GM21515 (cell line): ENCODE data around the gene ZNF184.

Experiments
- ATAC-seq: cut with Tn5 transposase; IDR thresholded peaks from one replicate; pipeline ENCODE4 v1.9.1; 2021; ENCODE audit not compliant: unreplicated experiment

The ZNF184 gene

GRCh38 chr6:27472617-27473400 is at the start of gene ZNF184:
Gene ZNF184 (minus strand): TSS chr6:27473105. CDS start chr6:27472294, 811 bp downstream.
- peak; percentile 81 for ATAC-seq

- ATAC-seq = peak; percentile 59
Measured at GRCh38 chr6:27518881-27519795, 46.2 kb upstream of the ZNF184 start.

GRCh38 chr6:27517928-27518787 is 45.3 kb upstream of the ZNF184 start:
- peak; percentile 40 for ATAC-seq

DNA sequence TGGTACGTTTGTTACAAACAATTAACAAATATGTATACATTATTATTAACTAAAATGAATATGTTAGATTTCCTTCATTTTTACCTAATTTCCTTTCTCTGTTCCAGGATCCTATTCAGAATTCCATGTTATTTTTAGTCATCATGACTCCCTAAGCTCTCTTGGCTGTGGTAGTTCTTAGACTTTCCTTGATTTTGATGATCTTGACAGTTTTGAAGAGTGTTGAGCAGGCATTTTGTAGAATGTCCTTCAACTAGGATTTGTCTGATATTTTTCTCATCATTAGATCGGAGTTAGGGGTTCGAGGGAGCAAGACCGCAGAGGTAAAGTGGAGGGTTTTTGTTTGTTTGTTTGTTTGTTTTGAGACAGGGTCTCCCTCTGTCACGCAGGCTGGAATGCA is 44.3 kb upstream of the ZNF184 start:
- ATAC-seq = no peak

- no peak for ATAC-seq
Measured at GRCh38 chr6:27514906-27515495, 42.1 kb upstream of the ZNF184 start.

- no peak for ATAC-seq
Measured at GRCh38 chr6:27512525-27512924, 39.6 kb upstream of the ZNF184 start.

DNA sequence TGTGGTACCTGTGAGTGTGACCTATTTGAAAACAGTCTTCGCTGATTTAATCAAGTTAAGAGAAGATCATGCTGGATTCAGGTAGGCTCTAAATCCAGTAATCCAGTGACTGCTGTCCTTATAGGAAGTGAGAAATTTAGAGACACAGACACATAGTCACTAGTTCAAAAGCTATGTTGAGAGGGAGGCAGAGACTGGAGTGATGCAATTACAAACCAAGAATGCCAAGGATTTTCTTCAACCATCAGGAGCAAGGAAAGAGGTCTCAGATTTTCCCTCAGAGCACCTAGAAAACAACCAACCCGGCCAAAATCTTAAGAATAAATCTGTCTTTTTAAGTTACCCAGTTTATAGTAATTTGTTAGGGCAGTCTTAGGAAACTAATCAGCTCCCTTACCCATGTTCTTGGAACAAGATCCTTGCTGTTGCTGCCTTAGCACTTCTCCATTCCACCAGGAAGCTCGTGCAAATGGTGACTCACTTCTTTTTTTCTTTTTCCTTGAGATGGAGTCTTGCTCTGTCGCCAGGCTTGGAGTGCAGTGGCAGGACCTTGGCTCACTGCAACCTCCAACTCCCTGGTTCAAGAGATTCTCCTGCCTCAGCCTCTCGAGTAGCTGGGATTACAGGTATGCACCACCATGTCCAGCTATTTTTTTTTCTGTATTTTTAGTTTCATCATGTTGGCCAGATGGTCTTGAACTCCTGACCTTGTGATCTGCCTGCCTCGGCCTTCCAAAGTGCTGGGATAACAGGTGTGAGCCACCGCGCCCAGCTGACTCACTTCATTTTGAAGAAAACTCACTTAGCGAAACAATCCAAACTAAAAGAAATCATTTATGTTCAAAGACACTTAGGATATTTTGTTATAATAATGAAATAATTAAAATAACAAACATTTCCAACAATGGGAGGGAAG is 34.4 kb upstream of the ZNF184 start:
- no peak for ATAC-seq

DNA sequence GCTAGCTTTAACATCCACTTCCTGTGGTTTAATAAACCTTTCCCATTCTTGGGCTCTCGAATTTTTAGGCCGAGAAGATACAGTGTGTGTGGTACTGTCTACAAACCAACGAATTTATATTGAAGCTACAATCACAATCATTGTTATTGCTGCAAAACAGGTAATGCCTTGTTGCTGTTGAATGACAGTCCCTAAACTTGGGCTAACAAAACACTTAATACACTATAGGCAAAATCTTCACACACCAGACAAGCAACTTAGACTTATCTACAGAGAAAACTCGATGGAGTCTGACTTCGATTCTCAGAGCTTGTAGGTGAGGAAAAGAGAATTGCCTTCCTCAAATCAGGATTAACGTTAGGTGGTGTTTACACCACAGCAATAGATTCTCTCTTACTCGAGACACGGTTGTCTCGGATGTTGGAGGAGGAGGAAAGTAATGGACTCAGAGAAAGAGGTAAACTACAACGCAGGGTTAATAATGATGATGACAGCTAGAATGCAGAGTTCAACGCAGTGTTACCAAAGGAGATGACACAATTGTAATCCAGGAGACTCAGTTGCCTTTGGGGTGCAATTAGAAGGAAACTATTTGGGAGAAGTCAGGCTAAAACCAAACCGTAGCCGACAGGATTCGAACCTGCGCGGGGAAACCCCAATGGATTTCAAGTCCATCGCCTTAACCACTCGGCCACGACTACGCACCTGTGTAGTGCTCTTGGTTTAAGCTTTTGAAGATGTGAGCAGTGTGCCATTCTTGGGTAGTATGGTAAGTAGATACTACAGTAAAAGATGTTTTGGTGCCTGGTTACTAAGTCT is 32.5 kb upstream of the ZNF184 start:
- ATAC-seq = no peak

DNA sequence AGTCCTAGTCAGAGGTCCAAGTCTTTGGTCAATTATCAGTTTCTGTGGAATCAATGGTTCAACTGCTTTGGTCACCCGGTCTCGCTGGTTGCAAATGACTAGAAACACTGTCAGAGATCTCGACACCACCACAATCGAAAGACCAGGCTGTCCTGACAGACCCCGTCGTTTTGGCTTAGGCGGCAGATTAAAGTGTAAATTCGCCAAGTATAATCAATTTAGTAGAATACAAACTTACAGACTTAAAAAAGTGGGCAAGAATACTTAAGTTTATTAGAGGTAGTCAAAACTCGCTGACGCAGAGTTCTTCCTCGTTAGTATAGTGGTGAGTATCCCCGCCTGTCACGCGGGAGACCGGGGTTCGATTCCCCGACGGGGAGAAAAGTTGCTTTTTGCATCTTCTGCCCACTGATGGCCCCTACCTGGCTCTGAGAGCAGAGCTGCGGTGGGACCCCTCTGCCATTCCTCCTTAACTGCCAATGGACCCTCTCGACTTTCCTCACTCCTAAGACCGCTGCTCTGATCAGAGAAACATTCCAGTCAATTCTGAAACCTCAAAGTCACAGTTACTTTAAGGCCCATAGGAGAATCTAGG is 30.6 kb upstream of the ZNF184 start:
- ATAC-seq = peak; percentile 37

DNA sequence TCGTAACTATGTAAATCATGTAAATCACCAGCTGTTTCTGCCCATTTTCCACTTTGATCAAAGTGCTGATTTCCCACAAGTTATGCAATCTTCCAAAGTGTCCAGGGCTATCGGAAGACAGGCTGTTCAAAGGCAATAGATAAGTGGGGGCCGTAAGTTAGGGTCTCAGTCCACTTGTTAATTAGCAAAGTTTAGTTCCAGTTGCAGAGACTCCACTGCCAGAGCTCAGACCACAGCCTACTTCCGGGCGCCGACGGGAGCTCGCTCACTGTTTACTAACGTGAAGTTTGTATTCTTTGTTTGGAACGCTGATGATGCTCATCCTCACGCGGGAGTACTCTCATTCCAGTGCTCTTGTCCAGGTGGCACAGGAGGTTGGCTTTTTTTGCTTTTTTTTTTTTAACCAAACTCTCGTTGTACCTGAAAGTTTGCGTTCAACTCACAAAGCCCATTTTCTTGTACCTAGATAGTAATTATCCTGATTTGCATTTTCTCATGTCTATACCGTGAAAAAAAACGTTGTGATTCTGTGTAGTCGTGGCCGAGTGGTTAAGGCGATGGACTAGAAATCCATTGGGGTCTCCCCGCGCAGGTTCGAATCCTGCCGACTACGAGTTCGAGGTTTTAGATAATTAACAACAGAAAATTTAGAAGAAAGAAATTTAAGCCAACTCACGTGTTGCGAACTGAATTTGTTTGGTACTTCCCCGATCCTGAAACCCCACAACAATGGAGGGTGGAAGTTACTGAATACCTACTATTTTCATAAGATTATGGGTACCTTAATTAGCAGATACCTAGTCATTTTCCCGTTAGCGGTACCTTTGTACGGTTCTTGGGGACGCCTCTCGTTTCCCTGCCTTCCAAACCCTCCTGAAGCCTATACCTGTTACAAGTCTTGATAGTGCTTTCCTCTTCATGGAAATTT is 29.9 kb upstream of the ZNF184 start:
- ATAC-seq = peak; percentile 52

- ATAC-seq = no peak
Measured at GRCh38 chr6:27501187-27501586, 28.3 kb upstream of the ZNF184 start.

- no peak for ATAC-seq
Measured at GRCh38 chr6:27500177-27500576, 27.3 kb upstream of the ZNF184 start.

DNA sequence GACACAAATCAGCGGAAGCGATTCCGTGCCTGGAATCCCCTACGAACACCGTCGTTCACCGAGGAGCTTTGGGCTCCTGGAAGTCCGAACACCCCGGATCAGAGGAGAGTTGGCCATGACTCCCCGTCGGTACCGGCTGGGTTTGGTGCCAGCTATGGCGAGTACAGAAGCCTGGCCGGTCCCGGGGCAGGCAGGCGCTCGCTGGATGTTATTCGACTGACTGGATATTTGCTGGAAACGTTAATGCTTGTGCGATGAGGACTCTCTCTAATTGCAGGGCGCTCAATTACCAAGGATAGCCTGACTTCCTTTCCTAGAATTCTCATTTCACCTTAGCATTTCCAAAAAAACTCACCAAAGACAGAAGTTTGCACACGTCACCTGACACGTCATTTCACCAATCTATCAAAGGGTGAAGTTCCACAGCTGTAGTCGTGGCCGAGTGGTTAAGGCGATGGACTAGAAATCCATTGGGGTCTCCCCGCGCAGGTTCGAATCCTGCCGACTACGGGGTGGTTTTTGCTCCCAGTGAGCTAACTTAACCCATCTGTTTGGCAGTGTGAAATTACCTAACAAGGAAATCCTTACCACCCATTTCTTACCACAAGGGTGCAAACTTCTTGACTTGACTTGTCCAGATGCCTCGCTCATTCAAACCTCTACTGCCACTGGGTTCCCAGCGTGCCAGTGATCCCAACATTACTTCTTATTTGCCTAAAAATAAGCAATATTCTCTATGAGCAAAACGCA is 22.7 kb upstream of the ZNF184 start:
- ATAC-seq = no peak

DNA sequence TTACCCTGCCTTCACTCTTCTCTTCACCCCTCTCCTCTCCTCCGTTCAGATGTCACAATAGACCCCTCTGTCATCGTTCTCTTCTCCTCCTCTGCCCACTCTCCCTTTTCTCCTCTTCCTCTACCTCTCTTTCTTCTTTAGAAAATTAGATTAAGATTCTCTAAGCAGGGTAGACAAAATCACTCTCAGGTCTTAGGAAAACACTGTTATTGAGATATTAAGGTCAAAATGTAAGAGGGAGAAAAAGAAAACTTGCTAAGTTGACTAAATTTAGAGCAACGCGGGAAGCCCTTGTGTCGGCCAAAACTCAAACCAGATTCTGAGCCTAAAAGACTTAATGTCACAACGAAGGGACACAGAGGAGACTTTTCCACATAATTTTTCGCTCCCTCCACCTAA is 22.1 kb upstream of the ZNF184 start:
- no peak for ATAC-seq

DNA sequence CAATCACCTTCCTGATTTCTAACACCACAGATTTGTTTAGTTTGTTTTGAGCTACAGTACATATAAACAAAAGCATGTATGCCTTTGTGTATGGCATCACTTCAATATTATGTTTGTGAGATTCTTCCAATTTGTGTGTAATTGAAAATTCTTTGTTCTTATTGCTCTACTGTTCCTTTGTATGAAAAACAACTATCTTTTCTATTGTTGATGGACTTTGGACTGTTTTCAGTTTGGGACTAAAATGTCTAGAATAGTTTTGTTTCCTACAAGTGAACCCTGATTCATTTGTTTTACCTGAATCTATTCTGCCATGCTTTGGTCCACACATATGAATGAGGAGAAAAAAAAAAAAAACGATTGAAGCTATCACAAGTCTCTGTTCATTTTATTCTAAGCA is 21.2 kb upstream of the ZNF184 start:
- ATAC-seq = no peak

DNA sequence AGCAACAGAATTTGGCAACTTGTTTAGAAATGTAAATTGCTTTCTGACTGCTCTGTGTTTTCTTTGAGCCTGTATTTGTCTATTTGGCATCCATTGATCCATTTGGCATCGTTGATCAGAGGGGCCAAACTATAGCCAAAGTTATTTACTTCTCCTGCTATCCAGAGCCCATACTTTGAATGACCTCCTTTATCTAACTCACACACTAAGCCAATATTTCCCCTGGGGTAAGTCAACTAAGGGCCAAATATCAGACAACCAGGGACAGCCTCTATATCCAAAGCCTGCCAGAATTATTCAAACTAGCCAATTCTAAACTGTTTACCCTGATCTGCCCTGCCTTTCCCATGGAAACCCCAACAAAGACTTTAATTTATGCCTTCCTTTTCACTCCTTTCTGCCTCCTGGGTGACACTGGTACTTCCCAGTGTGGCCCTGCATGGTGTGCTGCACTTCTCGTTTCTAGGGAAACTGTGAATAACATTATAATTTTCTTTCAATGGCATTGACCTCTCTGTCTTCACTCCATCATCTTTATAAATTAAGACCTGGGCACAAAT is 19.8 kb upstream of the ZNF184 start:
- ATAC-seq = no peak
